ENCODE data around the gene FKBP2. TPM values are rescaled to one million over a fixed set of nuclear protein-coding genes. Genes with fewer than 3 reads are reported as not detected.
A peak's percentile ranks its signal among the peaks of the same experiment; 100 is the strongest.

Gene FKBP2
- total and polyA plus RNA-seq, 2 of the 13 experiments (the other 11 are each of a cell fraction or from before 2014, with no cell fraction given), result 30.1 to 53.3 TPM

- Histone ChIP-seq H3K27ac (ENCODE audit: extremely low read length, insufficient read depth, low read length) (peak within 1 kb of the TSS; percentile 79), H3K4me3 (replicated peaks in 1 of 3; ENCODE audit: insufficient read depth in 1 of 3, low read depth in 2 of 3, low read length in 3 of 3) (peak within 1 kb of the TSS; percentile 69 to 97 (median 83)), H3K4me1 (ENCODE audit: insufficient read depth, low read length) (peaks cover 22% of the 10 kb centered on the region; the same call in 1 of the 2 replicates), H4K20me1 (ENCODE audit: insufficient read depth, low read length) (no peaks in the 10 kb centered on the region), H3K27me3 (ENCODE audit: control insufficient read depth in 1 of 2, insufficient read depth in 2 of 2, low read length in 2 of 2) (no peaks in the 10 kb centered on the region; a peak in 1 of 5 replicates), H3K9ac (ENCODE audit: insufficient read depth, low read depth, low read length) (peak within 1 kb of the TSS; percentile 79), H2AFZ (ENCODE audit: low read length) (no peak within 1 kb of the TSS), H3K79me2 (ENCODE audit: insufficient read depth, low read length) (no peaks in the 10 kb centered on the region), H3K36me3 (replicated peaks in 1 of 2; ENCODE audit: control insufficient read depth in 1 of 2, insufficient read depth in 2 of 2, low read length in 2 of 2) (no peaks in the 10 kb centered on the region), H3K4me2 (ENCODE audit: low read depth, low read length) (peak within 1 kb of the TSS; percentile 97), H3K9me3 (ENCODE audit: low read length) (no peaks in the 10 kb centered on the region)
- ATAC-seq (peak; percentile 92), DNase-seq (ENCODE audit: low spot score) (peak; percentile 86), FAIRE-seq (peak; percentile 66)
- WGBS (ENCODE audit: low lambda C conversion rate), result 3% methylated on average over 15 of the region's 44 CpGs
- POLR2A ChIA-PET, result interaction anchor here (0.7 to 4.6 kb wide), 9 partner anchors 13 to 99 kb away, joined by 3 to 48 read pairs (median 4); partner anchors contain the start of genes ESRRA, FKBP2, PRDX5 and STIP1
- intact Hi-C loops (cut with micrococcal nuclease; ENCODE audit: unreplicated experiment), result loop anchor here (2.0 kb wide), 1 partner anchor 14 kb away; no protein-coding TSS in a partner anchor
- CTCF ChIA-PET (ENCODE audit: low intra/inter-chr PET ratio, low total read pairs), result no interaction called here
- TSS peak; percentile 79 for BruUV-seq (replicated peaks)
- in situ Hi-C loops (cut with HindIII; ENCODE audit: extremely low pct_ligation_motif_present, low pct_unique_long_range_greater_than_20kb), result no loop called here
- TF ChIP-seq NFIB (CRISPR knock-in tag; IDR thresholded peaks at IDR 0.05; ENCODE audit: borderline replicate concordance) (no peak), SAP130 (CRISPR knock-in tag; IDR thresholded peaks at IDR 0.05; ENCODE audit: low read depth) (peak; percentile 68), ZNF670 (CRISPR knock-in tag; IDR thresholded peaks at IDR 0.05; ENCODE audit: borderline replicate concordance) (0 out of 2 replicates have a peak, but pooled peaks have one; percentile 40), ZBTB7B (CRISPR knock-in tag; IDR thresholded peaks at IDR 0.05) (no peak), XRCC5 (optimal IDR thresholded peaks at IDR 0.05; ENCODE audit: low read length) (no peak), NFYC (CRISPR knock-in tag; IDR thresholded peaks at IDR 0.05) (peak; percentile 90), ZNF589 (CRISPR knock-in tag; conservative IDR thresholded peaks at IDR 0.05) (no peak), PITX1 (CRISPR knock-in tag; IDR thresholded peaks at IDR 0.05) (no peak), NFKB2 (CRISPR knock-in tag; IDR thresholded peaks at IDR 0.05; ENCODE audit: borderline replicate concordance) (no peak), LBX2 (CRISPR knock-in tag; IDR thresholded peaks at IDR 0.05; ENCODE audit: borderline replicate concordance) (no peak), MAFK (conservative IDR thresholded peaks at IDR 0.05 in 1 of 2, IDR thresholded peaks at IDR 0.05 in 1 of 2; ENCODE audit: low read length in 2 of 2) (no peak), ZNF720 (CRISPR knock-in tag; IDR thresholded peaks at IDR 0.05) (no peak), ZNF605 (CRISPR knock-in tag; IDR thresholded peaks at IDR 0.05) (0 out of 2 replicates have a peak, but pooled peaks have one; percentile 0), ZNF30 (CRISPR knock-in tag; IDR thresholded peaks at IDR 0.05) (no peak), ETV5 (CRISPR knock-in tag; IDR thresholded peaks at IDR 0.05; ENCODE audit: borderline replicate concordance) (peak; percentile 31; the same call in 1 of the 2 replicates), EP300 (IDR thresholded peaks at IDR 0.05; ENCODE audit: low read depth in 2 of 2, low read length in 2 of 2) (no peak), EP300 (CRISPR knock-in tag; IDR thresholded peaks at IDR 0.05; ENCODE audit: borderline replicate concordance) (no peak), CENPBD1 (CRISPR knock-in tag; IDR thresholded peaks at IDR 0.05; ENCODE audit: borderline replicate concordance, low read depth) (no peak), ZNF317 (CRISPR knock-in tag; IDR thresholded peaks at IDR 0.05) (no peak), ZBTB20 (CRISPR knock-in tag; IDR thresholded peaks at IDR 0.05; ENCODE audit: borderline replicate concordance, low read depth) (0 out of 2 replicates have a peak, but pooled peaks have one; percentile 9), ZNF136 (CRISPR knock-in tag; IDR thresholded peaks at IDR 0.05; ENCODE audit: low read depth) (no peak), ZBTB38 (CRISPR knock-in tag; IDR thresholded peaks at IDR 0.05) (no peak), ELF3 (CRISPR knock-in tag; IDR thresholded peaks at IDR 0.05) (no peak), IRF2 (CRISPR knock-in tag; IDR thresholded peaks at IDR 0.05) (no peak), ZSCAN12 (CRISPR knock-in tag; IDR thresholded peaks at IDR 0.05) (no peak), BORCS8-MEF2B (CRISPR knock-in tag; IDR thresholded peaks at IDR 0.05) (0 out of 2 replicates have a peak, but pooled peaks have one; percentile 13)
Observed at GRCh38 chr11:64284048-64284961, 43.4 kb downstream of the FKBP2 start, which contains the start of gene BAD. Gene BAD (minus strand): TSS chr11:64284665. CDS start chr11:64284368, 297 bp downstream.

All from HepG2 (cell line).